C4-2B (cell line): Measurements from ENCODE around the gene OSGIN1.

Experiments
- H3K27ac ChIP-seq: fragments of 450-650 bp; 2 replicates; pipeline ENCODE4 v1.5.1; 2017
- ZFX ChIP-seq: fragments of 450-650 bp; IDR thresholded peaks from 2 replicates; pipeline ENCODE4 v1.6.1; 2017
- TF ChIP-seq, protein P1 (sequence below): fragments of 450-650 bp; conservative IDR thresholded peaks from 2 replicates; pipeline ENCODE4 v1.5.1; 2017; ENCODE audit warnings: mild to moderate bottlenecking

The OSGIN1 gene

DNA sequence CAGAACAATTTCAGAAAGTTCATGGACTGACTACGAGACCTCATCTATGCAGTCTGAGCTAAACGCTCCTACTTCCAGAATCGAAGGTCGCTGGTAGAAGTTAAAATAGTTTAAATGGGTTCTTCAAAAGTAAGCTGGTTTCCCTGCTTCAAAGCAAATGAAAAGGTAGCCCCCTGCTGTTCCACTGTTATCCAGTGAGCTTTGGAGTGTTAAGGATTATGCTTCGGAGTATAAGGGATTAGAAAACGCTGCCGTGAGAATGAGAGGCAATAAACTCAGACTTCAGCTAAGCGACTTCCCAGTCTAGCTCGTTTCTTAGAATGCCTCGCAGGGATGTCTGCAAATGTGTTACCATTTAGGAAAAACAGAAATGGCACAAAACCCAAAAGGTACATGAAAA is 41.8 kb upstream of the OSGIN1 start:
- TF ChIP-seq, protein P1, sequence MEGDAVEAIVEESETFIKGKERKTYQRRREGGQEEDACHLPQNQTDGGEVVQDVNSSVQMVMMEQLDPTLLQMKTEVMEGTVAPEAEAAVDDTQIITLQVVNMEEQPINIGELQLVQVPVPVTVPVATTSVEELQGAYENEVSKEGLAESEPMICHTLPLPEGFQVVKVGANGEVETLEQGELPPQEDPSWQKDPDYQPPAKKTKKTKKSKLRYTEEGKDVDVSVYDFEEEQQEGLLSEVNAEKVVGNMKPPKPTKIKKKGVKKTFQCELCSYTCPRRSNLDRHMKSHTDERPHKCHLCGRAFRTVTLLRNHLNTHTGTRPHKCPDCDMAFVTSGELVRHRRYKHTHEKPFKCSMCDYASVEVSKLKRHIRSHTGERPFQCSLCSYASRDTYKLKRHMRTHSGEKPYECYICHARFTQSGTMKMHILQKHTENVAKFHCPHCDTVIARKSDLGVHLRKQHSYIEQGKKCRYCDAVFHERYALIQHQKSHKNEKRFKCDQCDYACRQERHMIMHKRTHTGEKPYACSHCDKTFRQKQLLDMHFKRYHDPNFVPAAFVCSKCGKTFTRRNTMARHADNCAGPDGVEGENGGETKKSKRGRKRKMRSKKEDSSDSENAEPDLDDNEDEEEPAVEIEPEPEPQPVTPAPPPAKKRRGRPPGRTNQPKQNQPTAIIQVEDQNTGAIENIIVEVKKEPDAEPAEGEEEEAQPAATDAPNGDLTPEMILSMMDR = no peak
- TF ChIP-seq ZFX = no peak
- H3K27ac ChIP-seq = no peak overlapping the region

DNA sequence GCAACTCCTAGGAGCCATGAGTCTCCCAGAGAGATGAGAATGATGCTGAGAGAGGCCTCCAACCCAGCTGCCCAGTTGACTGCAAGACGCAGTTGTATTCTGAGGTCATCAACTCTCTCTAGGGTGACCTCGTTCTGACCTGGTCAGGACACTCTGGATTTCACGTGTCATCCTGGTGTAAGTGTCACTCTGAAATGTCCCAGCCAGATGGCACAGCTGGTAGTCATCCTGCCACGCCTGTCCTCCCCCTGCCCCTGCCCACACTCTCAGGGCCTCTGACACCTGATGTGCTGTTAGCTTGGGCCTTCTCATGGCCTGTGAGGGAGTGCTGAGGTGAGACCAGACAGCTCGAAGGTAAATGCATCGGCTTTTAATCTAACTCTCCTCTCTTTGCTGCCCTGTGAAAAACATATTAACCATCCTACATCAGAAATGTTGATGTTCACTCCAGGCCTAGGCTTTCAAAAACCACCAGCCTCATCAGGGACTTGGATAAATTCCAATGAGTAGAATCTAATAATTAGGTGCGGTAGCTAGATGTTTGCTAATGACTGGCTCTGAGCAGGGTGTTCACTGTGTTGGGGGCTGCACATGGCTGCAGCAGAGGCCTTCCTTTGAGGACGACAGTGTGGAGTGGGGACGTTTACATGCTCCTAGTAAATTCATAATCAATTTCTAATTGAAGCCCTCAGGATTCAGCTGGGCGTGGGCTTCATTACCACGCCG is 40.4 kb upstream of the OSGIN1 start:
- TF ChIP-seq, protein P1 = no peak
- TF ChIP-seq ZFX = no peak
- no peak overlapping the region for H3K27ac ChIP-seq

- no peak overlapping the region for H3K27ac ChIP-seq
- no peak for TF ChIP-seq ZFX
Observed at GRCh38 chr16:83913245-83913633, 39.8 kb upstream of the OSGIN1 start.

DNA sequence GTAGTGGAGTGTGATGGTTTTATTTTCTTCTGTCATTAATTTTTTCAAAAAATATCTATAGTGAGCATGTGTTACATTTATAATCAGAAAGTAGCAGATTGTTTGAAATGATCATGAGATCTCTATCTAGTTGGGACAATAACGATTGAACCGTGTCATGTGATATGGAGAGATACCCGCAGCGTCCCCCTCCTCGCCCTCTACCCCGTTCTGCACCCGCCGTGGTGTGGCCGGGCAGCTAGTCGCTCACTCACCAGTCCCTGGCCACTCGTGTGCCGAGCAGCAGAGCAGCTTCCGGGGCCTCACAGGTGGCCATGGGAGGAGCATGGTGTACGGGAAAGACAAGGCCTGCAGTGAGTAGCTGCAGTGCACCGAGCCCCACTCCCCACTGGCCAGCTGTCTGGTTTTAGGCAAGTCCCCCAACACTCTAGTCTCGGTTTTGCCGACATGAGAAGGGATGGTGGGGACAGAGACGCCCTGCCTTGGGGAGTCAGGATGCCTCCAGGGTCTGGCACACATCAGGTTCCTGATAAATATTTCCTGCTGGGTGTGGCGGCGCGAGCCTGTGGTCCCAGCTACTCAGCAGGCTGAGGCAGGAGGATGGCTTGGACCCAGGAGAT is 38.8 kb upstream of the OSGIN1 start:
- no peak for TF ChIP-seq ZFX
- TF ChIP-seq, protein P1 = no peak
- H3K27ac ChIP-seq = no peak overlapping the region

DNA sequence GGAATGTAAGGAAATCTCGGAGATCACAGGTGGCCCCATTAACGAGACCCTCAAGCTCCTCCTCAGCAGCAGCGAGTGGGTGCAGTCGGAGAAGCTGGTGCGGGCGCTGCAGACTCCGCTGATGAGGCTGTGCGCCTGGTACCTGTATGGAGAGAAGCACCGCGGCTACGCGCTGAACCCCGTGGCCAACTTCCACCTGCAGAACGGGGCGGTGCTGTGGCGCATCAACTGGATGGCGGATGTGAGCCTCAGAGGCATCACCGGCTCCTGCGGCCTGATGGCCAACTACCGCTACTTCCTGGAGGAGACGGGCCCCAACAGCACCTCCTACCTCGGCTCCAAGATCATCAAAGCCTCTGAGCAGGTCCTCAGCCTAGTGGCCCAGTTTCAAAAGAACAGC is 38.0 kb upstream of the OSGIN1 start:
- TF ChIP-seq ZFX = no peak
- TF ChIP-seq, protein P1 = no peak
- no peak overlapping the region for H3K27ac ChIP-seq

DNA sequence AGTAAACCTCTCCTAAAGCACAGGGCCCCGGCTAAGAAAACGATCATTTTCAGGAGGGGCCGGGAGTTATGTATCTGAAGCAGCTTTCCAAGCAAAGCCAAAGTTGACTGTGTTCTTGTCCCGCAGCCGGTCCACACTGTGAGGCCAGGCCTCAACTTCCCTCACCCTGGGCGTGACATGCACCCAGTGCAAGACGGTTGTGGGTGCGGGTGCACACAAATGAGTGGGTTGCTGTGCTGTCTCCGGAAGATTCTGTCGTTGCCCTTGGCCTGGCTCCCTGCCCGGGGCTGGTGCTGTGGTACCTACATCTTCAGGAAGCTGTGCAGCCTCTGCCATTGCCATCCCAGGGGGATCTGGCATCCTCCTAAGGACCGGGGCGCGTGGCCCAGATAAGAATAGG is 37.5 kb upstream of the OSGIN1 start:
- no peak overlapping the region for H3K27ac ChIP-seq
- TF ChIP-seq, protein P1 = no peak

GRCh38 chr16:83917152-83918120 is 35.6 kb upstream of the OSGIN1 start:
- TF ChIP-seq, protein P1 = no peak
- TF ChIP-seq ZFX = no peak
- no peak overlapping the region for H3K27ac ChIP-seq
